Measurements from ENCODE around the gene LMO1.

GRCh38 chr11:8266246-8267241, 2.9 kb upstream of the LMO1 start:
- TF ChIP-seq MAX (IDR thresholded peaks at IDR 0.05), result no peak
- no peak for TF ChIP-seq GABPA (IDR thresholded peaks at IDR 0.05 in 1 of 2, conservative IDR thresholded peaks at IDR 0.05 in 1 of 2)
- no peak for TF ChIP-seq RXRA (IDR thresholded peaks at IDR 0.05)
- TF ChIP-seq CTCF (IDR thresholded peaks at IDR 0.05; ENCODE audit: low read depth, low read length, missing input control), result no peak
- no peak for TF ChIP-seq EGR1 (IDR thresholded peaks at IDR 0.05; ENCODE audit: low read depth in 2 of 2)
- no peak for TF ChIP-seq REST (IDR thresholded peaks at IDR 0.05)
- TF ChIP-seq RAD21 (IDR thresholded peaks at IDR 0.05), result no peak
- TF ChIP-seq ATF3 (IDR thresholded peaks at IDR 0.05), result no peak
- TF ChIP-seq TAF1 (conservative IDR thresholded peaks at IDR 0.05), result no peak
- TF ChIP-seq YY1 (IDR thresholded peaks at IDR 0.05), result no peak
